Testis (tissue), 3 donors: ENCODE measurements around the gene NKD1. TPM values are rescaled to one million over a fixed set of nuclear protein-coding genes. Genes with fewer than 3 reads are reported as not detected.

Source experiments
- DNase-seq: peaks from one replicate; pipeline ENCODE4 v3.0.0-alpha.2; 2019
- H3K27ac ChIP-seq, 2 donors: fragments of 200-600 bp; sonication (generic); one replicate each; pipeline ENCODE4 v1.5.1; 2019
- H3K27me3 ChIP-seq: fragments of 200-600 bp; sonication (generic); one replicate; pipeline ENCODE4 v1.5.1; 2019
- H3K36me3 ChIP-seq: fragments of 200-600 bp; sonication (generic); one replicate; pipeline ENCODE4 v1.5.1; 2017; ENCODE audit warnings: low read depth; ENCODE audit errors: missing control alignments
- H3K4me1 ChIP-seq: fragments of 200-600 bp; sonication (generic); one replicate; pipeline ENCODE4 v1.5.1; 2019
- H3K4me3 ChIP-seq, 2 donors: fragments of 200-600 bp; sonication (generic); one replicate each; pipeline ENCODE4 v1.5.1; 2017 to 2019
- H3K9me3 ChIP-seq: fragments of 200-600 bp; sonication (generic); one replicate; pipeline ENCODE4 v1.5.1; 2017
- POLR2A ChIP-seq: fragments of 450-650 bp; IDR thresholded peaks from one replicate; pipeline ENCODE4 v1.6.1; 2017; ENCODE audit warnings: antibody characterized with exemption, mild to moderate bottlenecking, moderate library complexity
- WGBS, 2 donors: methylation state at CpG; one replicate each; pipeline ENCODE4 v1.1.5; 2018; 5-methylcytosine and 5-hydroxymethylcytosine counted together
- intact Hi-C: fragments of 100-400 bp; cut with DNase I; formaldehyde crosslinking; loops from one replicate; pipeline ENCODE4 v1.15.1; 2023; ENCODE audit warnings: low total_unique reads
- polyA plus RNA-seq: library from polyadenylated mRNA; stranded (reverse); fragments of 350-450 nt; fragmentation: Illumina TruSeq; extraction: RNeasy Lipid Tissue Mini Kit (QIAGEN cat#74804); gene quantifications from one replicate; pipeline ENCODE4 v1.2.3, GENCODE V29; 2014; ENCODE audit warnings: low read depth, low replicate concordance; ENCODE audit not compliant: insufficient read depth
- total RNA-seq, 2 donors: library from RNA; depleted of rRNA; stranded (reverse); fragments of >200 nt; gene quantifications; one replicate each; pipeline ENCODE4 v1.2.3, GENCODE V29; 2016
- TF ChIP-seq, protein P1 (sequence below), 3 experiments: fragments of 450-650 bp in 2 of 3; fragments of 200-600 bp in 1 of 3; sonication (generic) in 1 of 3; IDR thresholded peaks; one replicate each; pipeline ENCODE4 v1.5.1; 2016 to 2019; ENCODE audit warnings: antibody characterized with exemption in 3 of 3, mild to moderate bottlenecking in 2 of 3, moderate library complexity in 1 of 3

The NKD1 gene
- total and polyA plus RNA-seq, 3 donors from 2014 or later = 5.9 to 14.4 (median 8.4) TPM

DNA sequence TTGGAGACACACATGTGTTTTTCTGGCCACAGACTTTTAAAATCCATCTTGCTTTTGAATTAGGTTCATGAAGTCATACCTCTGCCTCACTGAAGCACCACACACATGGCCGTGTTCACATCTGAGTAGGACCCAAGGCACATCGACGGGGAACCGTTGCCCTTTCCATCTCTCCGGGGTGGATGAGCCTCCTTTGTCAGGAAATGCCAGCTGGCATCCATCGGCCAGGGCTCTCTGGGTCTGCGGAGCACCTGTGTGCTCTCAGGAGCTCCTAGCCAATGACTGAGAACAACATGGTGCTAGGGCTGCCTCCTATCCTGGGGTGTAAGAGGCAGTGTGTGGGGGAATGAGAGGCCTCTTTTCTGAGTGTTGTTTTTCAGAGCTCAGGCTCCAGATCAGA, 24.5 kb upstream of the NKD1 start:
- no peaks in the 10 kb centered on the region for H3K36me3 ChIP-seq
- intact Hi-C loops = no loop called here
- DNase-seq = no peak
- no peaks in the 10 kb centered on the region for H3K27me3 ChIP-seq
- no peak overlapping the region for H3K4me3 ChIP-seq
- H3K9me3 ChIP-seq = no peaks in the 10 kb centered on the region
- H3K4me1 ChIP-seq = no peaks in the 10 kb centered on the region
- H3K27ac ChIP-seq = no peak overlapping the region
- WGBS, 2 donors = 95 to 100% methylated on average over 1 to 7 of the region's 7 CpGs
- TF ChIP-seq, protein P1, sequence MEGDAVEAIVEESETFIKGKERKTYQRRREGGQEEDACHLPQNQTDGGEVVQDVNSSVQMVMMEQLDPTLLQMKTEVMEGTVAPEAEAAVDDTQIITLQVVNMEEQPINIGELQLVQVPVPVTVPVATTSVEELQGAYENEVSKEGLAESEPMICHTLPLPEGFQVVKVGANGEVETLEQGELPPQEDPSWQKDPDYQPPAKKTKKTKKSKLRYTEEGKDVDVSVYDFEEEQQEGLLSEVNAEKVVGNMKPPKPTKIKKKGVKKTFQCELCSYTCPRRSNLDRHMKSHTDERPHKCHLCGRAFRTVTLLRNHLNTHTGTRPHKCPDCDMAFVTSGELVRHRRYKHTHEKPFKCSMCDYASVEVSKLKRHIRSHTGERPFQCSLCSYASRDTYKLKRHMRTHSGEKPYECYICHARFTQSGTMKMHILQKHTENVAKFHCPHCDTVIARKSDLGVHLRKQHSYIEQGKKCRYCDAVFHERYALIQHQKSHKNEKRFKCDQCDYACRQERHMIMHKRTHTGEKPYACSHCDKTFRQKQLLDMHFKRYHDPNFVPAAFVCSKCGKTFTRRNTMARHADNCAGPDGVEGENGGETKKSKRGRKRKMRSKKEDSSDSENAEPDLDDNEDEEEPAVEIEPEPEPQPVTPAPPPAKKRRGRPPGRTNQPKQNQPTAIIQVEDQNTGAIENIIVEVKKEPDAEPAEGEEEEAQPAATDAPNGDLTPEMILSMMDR (IDR thresholded peaks at IDR 0.05) = no peak
- no peak for TF ChIP-seq POLR2A

DNA sequence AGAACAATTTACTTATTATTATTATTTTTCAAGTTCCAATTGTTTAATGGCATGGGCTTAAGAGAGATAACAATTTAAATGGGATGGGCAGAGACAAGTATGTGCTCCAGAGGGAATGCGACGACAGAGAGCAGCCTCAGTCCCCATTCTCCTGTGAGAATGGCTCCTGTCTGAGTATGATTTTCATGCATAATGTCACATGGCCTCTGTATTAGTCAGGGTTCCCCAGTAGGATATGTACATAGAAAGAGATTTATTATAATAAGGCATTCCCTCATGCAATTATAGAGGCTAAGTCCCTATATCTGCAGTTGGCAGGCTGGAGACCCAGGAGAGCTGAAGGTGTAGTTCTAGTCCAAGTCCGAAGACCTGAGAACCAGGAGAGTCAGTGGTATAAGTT, 22.9 kb upstream of the NKD1 start:
- WGBS, 2 donors = 93 to 94% methylated on average over 3 of the region's 3 CpGs
- intact Hi-C loops = no loop called here
- no peak for DNase-seq

DNA sequence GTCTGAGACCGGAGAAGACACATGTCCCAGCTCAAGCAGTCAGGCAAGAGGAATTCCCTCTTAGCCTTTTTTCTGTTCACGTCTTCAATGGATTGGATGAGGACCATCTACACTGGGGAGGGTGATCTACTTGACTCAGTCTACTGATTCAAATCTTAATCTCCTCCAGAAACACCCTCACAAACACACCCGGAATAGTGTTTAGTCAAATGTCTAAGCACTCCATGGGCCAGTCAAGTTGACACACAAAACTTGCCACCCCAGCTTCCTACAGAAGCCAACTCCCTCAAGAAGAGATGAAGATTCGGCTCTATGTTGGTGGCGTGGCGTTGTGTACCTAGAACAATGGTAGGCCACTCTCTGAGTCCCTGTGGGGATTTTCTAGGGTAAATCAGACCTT, 22.5 kb upstream of the NKD1 start:
- no peak overlapping the region for H3K27ac ChIP-seq

More for the DNA sequence above, 22.9 kb upstream of the NKD1 start:
- no peaks in the 10 kb centered on the region for H3K4me1 ChIP-seq
- no peaks in the 10 kb centered on the region for H3K36me3 ChIP-seq
- H3K27ac ChIP-seq = no peak overlapping the region
- TF ChIP-seq POLR2A = no peak
- TF ChIP-seq, protein P1 (IDR thresholded peaks at IDR 0.05) = no peak
- H3K4me3 ChIP-seq = no peak overlapping the region
- H3K9me3 ChIP-seq = no peaks in the 10 kb centered on the region
- H3K27me3 ChIP-seq = no peaks in the 10 kb centered on the region

DNA sequence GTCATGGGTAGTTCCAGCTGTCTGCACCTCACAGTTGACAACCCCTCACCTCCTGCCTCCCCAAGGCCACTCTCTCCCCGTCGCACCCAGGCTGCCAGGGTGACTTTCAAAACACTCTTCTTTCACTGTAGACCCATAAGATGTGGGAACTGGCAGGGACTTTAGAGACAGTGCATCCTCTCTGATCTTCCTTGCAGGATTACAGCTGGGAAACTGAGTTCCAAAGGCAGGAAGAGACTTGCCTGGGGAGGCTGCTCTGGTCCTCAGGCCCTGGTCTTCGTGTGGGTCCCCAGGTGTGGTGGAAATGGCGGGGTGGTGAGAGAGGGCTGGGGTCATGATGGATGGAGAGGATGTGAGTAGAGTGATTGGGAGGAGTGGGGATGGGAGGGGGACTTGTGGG, 21.9 kb upstream of the NKD1 start:
- Histone ChIP-seq H3K27me3 (no peaks in the 10 kb centered on the region), H3K36me3 (no peaks in the 10 kb centered on the region), H3K4me1 (no peaks in the 10 kb centered on the region), H3K4me3 (no peak overlapping the region), H3K27ac (no peak overlapping the region), H3K9me3 (no peaks in the 10 kb centered on the region)
- no peak for TF ChIP-seq POLR2A
- TF ChIP-seq, protein P1 (IDR thresholded peaks at IDR 0.05) = no peak
- 74 to 80% methylated on average over 4 of the region's 4 CpGs for WGBS, 2 donors
- no peak for DNase-seq
- intact Hi-C loops = no loop called here

More for the DNA sequence above, 22.5 kb upstream of the NKD1 start:
- no peak for TF ChIP-seq POLR2A
- TF ChIP-seq, protein P1 (IDR thresholded peaks at IDR 0.05) = no peak
- H3K4me1 ChIP-seq = no peaks in the 10 kb centered on the region
- DNase-seq = no peak
- H3K27me3 ChIP-seq = no peaks in the 10 kb centered on the region
- no peak overlapping the region for H3K4me3 ChIP-seq
- 93 to 94% methylated on average over 6 of the region's 6 CpGs for WGBS, 2 donors
- intact Hi-C loops = no loop called here
- H3K36me3 ChIP-seq = no peaks in the 10 kb centered on the region
- H3K9me3 ChIP-seq = no peaks in the 10 kb centered on the region

DNA sequence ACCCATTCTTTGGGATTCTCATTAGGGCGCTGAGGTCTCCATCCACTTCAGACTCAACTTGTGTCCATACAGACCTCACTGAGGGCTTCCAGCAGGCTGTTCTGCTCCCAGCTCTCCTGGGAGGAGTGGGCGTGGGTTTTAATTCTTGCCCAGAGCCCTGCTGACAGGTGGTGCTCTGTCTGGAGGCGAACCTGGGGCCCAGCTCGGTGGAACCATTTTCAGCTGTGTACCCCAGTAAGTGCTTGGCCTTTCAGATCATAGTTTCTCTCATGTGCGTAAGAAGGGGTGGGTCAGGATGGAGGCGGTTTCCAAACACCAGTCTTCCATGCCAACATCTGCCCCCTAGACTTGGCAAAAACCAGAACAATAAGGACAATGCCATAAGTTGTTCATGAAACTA, 21.4 kb upstream of the NKD1 start:
- intact Hi-C loops = no loop called here
- no peaks in the 10 kb centered on the region for H3K4me1 ChIP-seq
- no peaks in the 10 kb centered on the region for H3K9me3 ChIP-seq
- no peaks in the 10 kb centered on the region for H3K36me3 ChIP-seq
- DNase-seq = no peak
- TF ChIP-seq, protein P1 (IDR thresholded peaks at IDR 0.05) = no peak
- no peak for TF ChIP-seq POLR2A
- H3K4me3 ChIP-seq = no peak overlapping the region
- no peaks in the 10 kb centered on the region for H3K27me3 ChIP-seq
- 98% methylated on average over 5 to 6 of the region's 6 CpGs for WGBS, 2 donors
- H3K27ac ChIP-seq = no peak overlapping the region
